Pulmonary artery endothelial cell (primary cell): Measurements from ENCODE around the gene CSNK1G1. TPM values are rescaled to one million over a fixed set of nuclear protein-coding genes. Genes with fewer than 3 reads are reported as not detected.
"Not testable (repeated sequence)": the region's sequence is repeated elsewhere in the genome, so short reads cannot be mapped to it uniquely, and the experiment has no call there.

Experiments
- DNase-seq: peaks from one replicate; pipeline ENCODE4 v3.0.0-alpha.2; 2011; ENCODE audit warnings: low read depth, low spot score
- total RNA-seq: library from RNA; depleted of rRNA; stranded (reverse); fragments of >200 nt; gene quantifications from 2 replicates; pipeline ENCODE4 v1.2.3, GENCODE V29; 2014

CSNK1G1 gene
- total RNA-seq, 1 donor from 2014 or later, result 21.2 TPM

GRCh38 chr15:64245405-64245804 lies 110.6 kb downstream of the CSNK1G1 start:
- no peak for DNase-seq

GRCh38 chr15:64237677-64238076 lies 118.3 kb downstream of the CSNK1G1 start:
- no peak for DNase-seq

- DNase-seq, result no peak
These were observed 119.6 kb downstream of the CSNK1G1 start for GRCh38 chr15:64236156-64236894.

GRCh38 chr15:64235552-64235951 lies 120.4 kb downstream of the CSNK1G1 start:
- DNase-seq, result no peak

GRCh38 chr15:64233299-64233698 lies 122.7 kb downstream of the CSNK1G1 start:
- no peak for DNase-seq

- no peak for DNase-seq
These were observed 123.6 kb downstream of the CSNK1G1 start for GRCh38 chr15:64232400-64232799.

GRCh38 chr15:64229129-64229724 lies 126.7 kb downstream of the CSNK1G1 start:
- DNase-seq, result no peak

- DNase-seq, result no peak
These were observed 130.2 kb downstream of the CSNK1G1 start for GRCh38 chr15:64225804-64226203.

- no peak for DNase-seq
These were observed 131.5 kb downstream of the CSNK1G1 start for GRCh38 chr15:64224511-64224910.

- DNase-seq, result no peak
These were observed 132.1 kb downstream of the CSNK1G1 start for GRCh38 chr15:64223882-64224281.

GRCh38 chr15:64222573-64223366 lies 133.2 kb downstream of the CSNK1G1 start:
- DNase-seq, result no peak

GRCh38 chr15:64221911-64222310 lies 134.1 kb downstream of the CSNK1G1 start:
- not testable (repeated sequence) for DNase-seq

- not testable (repeated sequence) for DNase-seq
These were observed 138.6 kb downstream of the CSNK1G1 start for GRCh38 chr15:64217429-64217750.

- no peak for DNase-seq
These were observed 139.1 kb downstream of the CSNK1G1 start for GRCh38 chr15:64216730-64217428.

GRCh38 chr15:64216196-64216595 lies 139.8 kb downstream of the CSNK1G1 start:
- no peak for DNase-seq

GRCh38 chr15:64213646-64214045 lies 142.3 kb downstream of the CSNK1G1 start:
- no peak for DNase-seq

- DNase-seq, result no peak
These were observed 144.3 kb downstream of the CSNK1G1 start for GRCh38 chr15:64211696-64212095.

- DNase-seq, result no peak
These were observed 145.6 kb downstream of the CSNK1G1 start for GRCh38 chr15:64210371-64210770.

- DNase-seq, result no peak
These were observed 146.2 kb downstream of the CSNK1G1 start for GRCh38 chr15:64209680-64210334.

GRCh38 chr15:64205202-64205601 lies 150.8 kb downstream of the CSNK1G1 start:
- DNase-seq, result no peak

GRCh38 chr15:64197425-64197824 lies 158.5 kb downstream of the CSNK1G1 start:
- DNase-seq, result no peak
